ENCODE measurements around the gene UBAC2. TPM values are rescaled to one million over a fixed set of nuclear protein-coding genes. Genes with fewer than 3 reads are reported as not detected.

Gene UBAC2
- total RNA-seq, 2 donors from 2014 or later: 40.2 to 43.0 TPM

Small RNA genes within 50 kb of the gene (microRNA-seq; reads per million reads assigned to microRNA genes)
- 0 reads per million in 2 donors for gene MIR623

Other genes with a start within 250 kb of the UBAC2 start
- gene DOCK9, start 222.8 kb upstream of the UBAC2 start, total RNA-seq: 10 to 100 TPM; 42.1 to 67.5 TPM
- gene GPR18, start 57.5 kb downstream of the UBAC2 start, total RNA-seq: not detected
- 10 to 100 TPM in 1 of 2 donors, 1 to 10 TPM in 1; 6.0 to 14.8 TPM for gene GPR183, start 106.5 kb downstream of the UBAC2 start, total RNA-seq